GM12865 (cell line): Measurements from ENCODE around the gene ATPAF2.

Source experiments
- DNase-seq: peaks from one replicate; pipeline ENCODE4 v3.0.0; 2010; ENCODE audit warnings: low read depth
- H3K4me3 ChIP-seq: 2 replicates; pipeline ENCODE4 v1.5.1; 2011; ENCODE audit warnings: mild to moderate bottlenecking, low read depth, low read length, control low read depth
- TF ChIP-seq, protein P1 (sequence below): IDR thresholded peaks from 2 replicates; pipeline ENCODE4 v1.5.1; 2011; ENCODE audit warnings: low read length, control low read depth, low read depth, inconsistent platforms; ENCODE audit not compliant: insufficient read depth; ENCODE audit errors: missing control alignments

ATPAF2 gene

DNA sequence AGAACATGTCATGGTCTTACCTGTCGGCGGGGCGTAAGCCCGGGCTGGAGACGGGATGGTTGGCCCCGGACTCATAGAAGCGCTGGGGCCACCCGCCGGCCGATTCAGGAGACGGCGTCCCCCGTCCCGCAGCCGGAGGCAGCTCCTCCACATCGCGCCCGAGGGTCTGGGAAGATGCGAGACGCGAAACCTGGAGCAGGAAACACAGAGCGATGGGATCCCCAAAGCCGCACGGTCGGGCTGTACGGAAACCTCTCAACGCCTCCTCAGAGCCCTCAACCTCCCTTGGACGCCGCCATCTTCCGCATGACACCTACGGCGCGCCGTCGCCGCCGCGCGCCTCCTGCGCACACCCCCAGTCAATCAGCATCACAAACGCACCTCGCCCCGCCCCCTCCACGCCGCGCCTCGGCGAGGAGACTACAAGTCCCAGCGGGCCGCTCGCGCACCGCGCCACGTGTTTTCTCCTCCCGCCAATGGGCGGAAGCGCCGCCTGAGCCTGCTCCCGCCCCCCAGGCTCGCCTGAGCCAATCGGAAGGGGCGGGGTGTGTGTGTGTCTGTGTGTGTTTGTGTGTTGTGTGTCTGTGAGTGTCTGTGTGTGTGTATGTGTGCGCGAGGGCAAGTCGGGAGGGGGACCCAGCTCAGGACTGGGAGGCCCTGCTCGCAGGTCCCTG lies at the start of gene ATPAF2, which contains the start of gene GID4:
Gene ATPAF2, minus strand, starts transcription at position 308 of the 674 bp plus-strand sequence. Its CDS starts 155 bp downstream, at position 153.
Gene GID4, plus strand, starts transcription at position 548 of the 674 bp plus-strand sequence. Its CDS starts 57 bp downstream, at position 605.
- TF ChIP-seq, protein P1, sequence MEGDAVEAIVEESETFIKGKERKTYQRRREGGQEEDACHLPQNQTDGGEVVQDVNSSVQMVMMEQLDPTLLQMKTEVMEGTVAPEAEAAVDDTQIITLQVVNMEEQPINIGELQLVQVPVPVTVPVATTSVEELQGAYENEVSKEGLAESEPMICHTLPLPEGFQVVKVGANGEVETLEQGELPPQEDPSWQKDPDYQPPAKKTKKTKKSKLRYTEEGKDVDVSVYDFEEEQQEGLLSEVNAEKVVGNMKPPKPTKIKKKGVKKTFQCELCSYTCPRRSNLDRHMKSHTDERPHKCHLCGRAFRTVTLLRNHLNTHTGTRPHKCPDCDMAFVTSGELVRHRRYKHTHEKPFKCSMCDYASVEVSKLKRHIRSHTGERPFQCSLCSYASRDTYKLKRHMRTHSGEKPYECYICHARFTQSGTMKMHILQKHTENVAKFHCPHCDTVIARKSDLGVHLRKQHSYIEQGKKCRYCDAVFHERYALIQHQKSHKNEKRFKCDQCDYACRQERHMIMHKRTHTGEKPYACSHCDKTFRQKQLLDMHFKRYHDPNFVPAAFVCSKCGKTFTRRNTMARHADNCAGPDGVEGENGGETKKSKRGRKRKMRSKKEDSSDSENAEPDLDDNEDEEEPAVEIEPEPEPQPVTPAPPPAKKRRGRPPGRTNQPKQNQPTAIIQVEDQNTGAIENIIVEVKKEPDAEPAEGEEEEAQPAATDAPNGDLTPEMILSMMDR, result no peak
- DNase-seq, result peak; percentile 100
- peak within 1 kb of the TSS; percentile 82 for H3K4me3 ChIP-seq

DNA sequence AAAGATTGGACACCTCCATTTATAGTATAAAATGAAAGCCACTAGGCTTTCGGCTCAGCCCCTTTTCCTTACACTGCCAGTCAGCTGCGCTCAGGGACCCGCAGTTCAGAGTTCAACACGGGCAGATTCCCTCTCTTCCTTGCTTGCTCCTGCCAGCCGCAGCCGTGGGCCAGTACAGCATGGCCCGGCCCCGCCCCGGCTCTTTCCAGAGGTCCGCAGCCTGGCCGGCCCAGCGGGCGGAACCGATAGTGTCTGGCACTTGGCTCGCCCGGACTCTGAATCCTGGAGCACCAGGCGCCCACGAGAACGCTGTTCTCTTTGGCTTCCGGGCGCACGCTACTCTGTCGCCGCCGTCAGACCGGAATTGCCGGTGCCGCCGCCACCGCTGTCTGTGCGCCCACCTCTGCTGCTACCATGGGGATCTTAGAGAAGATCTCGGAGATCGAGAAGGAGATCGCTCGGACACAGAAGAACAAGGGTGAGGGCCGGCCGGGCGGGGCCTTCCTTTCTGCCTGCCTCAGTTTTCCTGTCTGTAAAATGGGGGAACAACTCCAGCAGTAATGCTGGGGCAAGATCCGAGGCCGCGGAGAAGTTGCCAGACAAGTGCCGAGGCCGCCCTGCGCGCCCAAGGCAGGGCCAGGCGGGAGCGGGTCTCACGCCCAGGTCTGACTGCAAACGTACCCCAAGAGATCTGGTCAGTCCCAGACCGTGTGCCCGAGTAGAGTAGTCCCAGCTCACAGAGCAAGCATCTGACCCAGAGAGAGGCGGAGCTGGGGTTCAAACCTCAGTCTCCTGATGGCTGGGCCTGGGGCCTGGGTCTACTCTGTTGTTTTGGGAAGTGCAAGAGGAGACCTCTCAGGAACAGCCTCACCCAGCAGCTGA lies 48.9 kb upstream of the ATPAF2 start, which contains the start of gene DRG2:
Gene DRG2, plus strand, starts transcription at position 339 of the 882 bp plus-strand sequence. Its CDS starts 76 bp downstream, at position 415.
- H3K4me3 ChIP-seq, result peak within 1 kb of the TSS; percentile 63
- TF ChIP-seq, protein P1, result no peak
- DNase-seq, result peak; percentile 94

DNA sequence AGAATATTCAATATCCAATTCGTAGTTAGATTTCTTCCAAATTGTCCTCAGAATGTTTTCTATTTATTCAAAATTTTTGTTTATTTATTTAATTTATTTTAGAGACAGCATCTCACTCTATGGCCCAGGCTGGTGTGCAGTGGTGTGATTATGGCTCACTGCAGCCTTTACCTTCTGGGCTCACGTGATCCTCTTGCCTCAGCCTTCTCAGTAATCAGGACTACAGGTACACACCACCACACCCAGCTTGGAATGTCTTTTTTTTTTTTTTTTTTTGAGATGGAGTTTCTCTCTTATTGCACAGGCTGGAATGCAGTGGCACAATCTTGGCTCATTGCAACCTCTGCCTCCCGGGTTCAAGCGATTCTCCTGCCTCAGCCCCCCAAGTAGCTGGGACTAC lies 45.3 kb upstream of the ATPAF2 start:
- TF ChIP-seq, protein P1, result no peak
- no peak for DNase-seq
- H3K4me3 ChIP-seq, result no peak overlapping the region

DNA sequence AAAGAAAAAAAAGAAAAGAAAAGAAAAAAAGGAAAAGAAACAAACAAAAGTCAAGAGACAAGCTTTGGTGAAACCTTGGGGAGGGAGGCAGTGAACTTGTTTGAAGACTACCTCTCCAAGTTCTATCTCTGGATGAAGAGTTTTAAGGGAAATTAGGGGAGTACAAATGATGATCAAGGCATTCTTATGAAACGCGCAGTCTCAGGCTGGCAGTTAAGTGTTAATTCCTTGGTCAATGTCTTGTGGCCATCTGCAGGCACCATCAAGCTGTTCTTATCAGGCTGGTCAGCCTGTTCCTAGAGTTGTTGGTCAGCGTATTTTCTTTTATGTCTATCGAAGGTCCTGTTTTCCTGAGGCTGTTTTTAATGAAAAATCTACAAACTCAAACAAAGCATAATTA lies 40.6 kb upstream of the ATPAF2 start:
- TF ChIP-seq, protein P1, result no peak
- no peak for DNase-seq
- H3K4me3 ChIP-seq, result no peak overlapping the region

DNA sequence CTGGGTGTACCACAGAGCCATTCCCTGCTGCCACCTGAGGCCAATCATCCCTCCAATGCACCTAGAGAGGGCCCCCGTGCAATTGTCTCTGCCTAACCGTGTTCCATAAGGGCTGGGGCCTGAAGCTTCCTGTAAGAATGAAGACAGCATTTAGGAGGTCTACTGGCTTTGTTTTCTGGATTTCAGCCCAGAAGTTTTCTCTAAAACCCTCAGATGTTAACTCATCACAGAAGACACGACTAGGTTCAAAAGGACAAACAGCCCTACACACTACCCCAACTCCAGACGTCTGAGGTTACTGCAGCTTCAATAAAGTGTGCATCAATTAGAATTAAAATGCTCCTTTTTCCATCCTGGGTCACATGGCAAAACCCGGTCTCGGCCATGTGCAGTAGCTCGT lies 38.0 kb upstream of the ATPAF2 start:
- DNase-seq, result no peak
- TF ChIP-seq, protein P1, result no peak
- no peak overlapping the region for H3K4me3 ChIP-seq

DNA sequence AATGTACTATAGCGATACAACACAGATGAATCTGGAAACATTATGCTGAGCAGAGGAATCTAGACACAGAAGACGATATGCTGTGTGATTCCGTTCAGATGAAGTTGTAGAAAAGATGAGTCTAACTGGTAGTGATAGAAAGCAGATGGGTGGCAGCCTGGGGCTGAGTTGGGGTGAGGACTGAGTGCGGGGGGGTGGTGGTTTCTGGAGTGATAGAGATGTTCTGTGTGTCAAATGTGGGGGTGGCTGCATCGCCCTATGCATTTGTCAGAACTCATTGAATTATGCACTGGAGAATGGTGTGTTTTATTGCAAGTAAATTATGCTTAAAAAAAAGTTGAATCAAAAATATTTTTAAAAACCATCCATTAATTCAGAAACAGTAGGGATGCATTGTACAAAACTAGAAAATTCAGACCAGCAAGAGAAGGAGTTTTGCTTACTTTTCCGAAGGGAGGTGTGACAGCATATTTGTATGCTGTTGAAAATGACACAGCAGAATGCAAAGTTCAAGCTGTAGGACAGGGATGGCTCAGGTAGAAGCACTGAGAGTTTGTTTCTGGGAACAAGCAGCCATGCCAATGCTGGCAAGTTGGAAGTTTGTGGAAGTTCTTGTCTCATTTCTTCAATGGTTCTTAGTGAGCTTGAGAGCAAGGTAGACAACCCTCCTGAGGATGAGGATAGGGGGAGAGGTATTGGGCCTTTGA lies 35.8 kb upstream of the ATPAF2 start:
- no peak for DNase-seq
- H3K4me3 ChIP-seq, result no peak overlapping the region
- TF ChIP-seq, protein P1, result no peak
